Activated CD4-positive, alpha-beta T cell treated with anti-CD3 and anti-CD28 coated beads, Interleukin-2, amount 10 ng/mL, durations not matched to agents 7 days and 5 days (primary cell): ENCODE results near the gene C5. TPM values are rescaled to one million over a fixed set of nuclear protein-coding genes. Genes with fewer than 3 reads are reported as not detected.

Source experiments
- CTCF ChIA-PET: fragments of 350-600 bp; sonication (Branson Sonifier 250); formaldehyde crosslinking; loops from one replicate; lab custom pipeline; 2021; ENCODE audit warnings: antibody characterized with exemption; lab: Charles Lee
- POLR2A ChIA-PET: fragments of 350-600 bp; sonication (Branson Sonifier 250); formaldehyde crosslinking; loops from one replicate; lab custom pipeline; 2021; ENCODE audit warnings: antibody characterized with exemption; lab: Charles Lee
- DNase-seq: peaks from one replicate; pipeline ENCODE4 v3.0.0-alpha.2; 2020
- H3K27ac Mint-ChIP-seq: one replicate; pipeline ENCODE4 v1.8.0; 2021; ENCODE audit warnings: mild to moderate bottlenecking, moderate library complexity, mixed read lengths
- H3K27me3 Mint-ChIP-seq: one replicate; pipeline ENCODE4 v1.8.0; 2021; ENCODE audit warnings: mixed read lengths
- H3K36me3 Mint-ChIP-seq: one replicate; pipeline ENCODE4 v1.8.0; 2021; ENCODE audit warnings: low read depth, mixed read lengths
- H3K4me1 Mint-ChIP-seq: one replicate; pipeline ENCODE4 v1.8.0; 2021; ENCODE audit warnings: mixed read lengths
- H3K4me3 Mint-ChIP-seq: one replicate; pipeline ENCODE4 v1.8.0; 2021; ENCODE audit warnings: mild to moderate bottlenecking, moderate library complexity, mixed read lengths
- H3K9me3 Mint-ChIP-seq: one replicate; pipeline ENCODE4 v1.8.0; 2021; ENCODE audit warnings: mixed read lengths
- total RNA-seq, 2 experiments: library from RNA; stranded (reverse); gene quantifications; one replicate each; pipeline ENCODE4 v1.2.3, GENCODE V29; 2021

C5 gene
- total RNA-seq, 2 experiments from 2014 or later, result 2.4 to 2.8 TPM

- Mint-ChIP-seq H3K4me3 (no peak overlapping the region), H3K4me1 (peaks cover 85% of the 10 kb centered on the region), H3K27me3 (no peaks in the 10 kb centered on the region), H3K36me3 (peaks cover 87% of the 10 kb centered on the region), H3K27ac (peak overlapping the region; percentile 77), H3K9me3 (peaks cover 7% of the 10 kb centered on the region)
- no peak for DNase-seq
- ChIA-PET CTCF (no interaction called here), POLR2A (interaction anchor here (0.6 kb wide), 1 partner anchor 300 kb away, joined by 3 read pairs; no protein-coding TSS in a partner anchor)
Measured at GRCh38 chr9:120917929-120918762, 131.9 kb downstream of the C5 start.

GRCh38 chr9:120916991-120917880, 132.8 kb downstream of the C5 start:
- no peaks in the 10 kb centered on the region for H3K27me3 Mint-ChIP-seq
- peak overlapping the region; percentile 77 for H3K27ac Mint-ChIP-seq
- ChIA-PET POLR2A (interaction anchor here (0.6 to 1.8 kb wide), 5 partner anchors 7 to 301 kb away, joined by 3 to 7 read pairs (median 6); no protein-coding TSS in a partner anchor), CTCF (interaction anchor here (0.7 to 2.1 kb wide), 5 partner anchors 9 to 29 kb away, joined by 3 to 8 read pairs (median 3); no protein-coding TSS in a partner anchor)
- H3K4me3 Mint-ChIP-seq, result peak overlapping the region; percentile 2
- DNase-seq, result no peak
- H3K4me1 Mint-ChIP-seq, result peaks cover 84% of the 10 kb centered on the region
- H3K9me3 Mint-ChIP-seq, result peaks cover 7% of the 10 kb centered on the region
- peaks cover 87% of the 10 kb centered on the region for H3K36me3 Mint-ChIP-seq

- Mint-ChIP-seq H3K27me3 (no peaks in the 10 kb centered on the region), H3K36me3 (peaks cover 87% of the 10 kb centered on the region), H3K9me3 (peaks cover 7% of the 10 kb centered on the region), H3K4me1 (peaks cover 82% of the 10 kb centered on the region), H3K27ac (peak overlapping the region; percentile 85), H3K4me3 (peak overlapping the region; percentile 30)
- POLR2A ChIA-PET, result interaction anchor here (1.0 to 1.8 kb wide), 5 partner anchors 8 to 47 kb away, joined by 3 to 7 read pairs (median 6); no protein-coding TSS in a partner anchor
- DNase-seq, result no peak
- CTCF ChIA-PET, result interaction anchor here (0.7 to 2.1 kb wide), 6 partner anchors 9 to 29 kb away, joined by 3 to 8 read pairs (median 4); no protein-coding TSS in a partner anchor
Measured at GRCh38 chr9:120916588-120916987, 133.5 kb downstream of the C5 start.

GRCh38 chr9:120915854-120916470, 134.1 kb downstream of the C5 start:
- CTCF ChIA-PET, result interaction anchor here (1.2 to 2.1 kb wide), 5 partner anchors 8 to 28 kb away, joined by 3 to 8 read pairs (median 4); no protein-coding TSS in a partner anchor
- peak; percentile 73 for DNase-seq

GRCh38 chr9:120914953-120915352, 135.1 kb downstream of the C5 start:
- Mint-ChIP-seq H3K36me3 (peaks cover 89% of the 10 kb centered on the region), H3K4me3 (no peak overlapping the region), H3K27me3 (no peaks in the 10 kb centered on the region), H3K9me3 (peaks cover 7% of the 10 kb centered on the region), H3K27ac (peak overlapping the region; percentile 36), H3K4me1 (peaks cover 82% of the 10 kb centered on the region)
- POLR2A ChIA-PET, result no interaction called here
- DNase-seq, result no peak
- CTCF ChIA-PET, result interaction anchor here (2.8 kb wide), 1 partner anchor 7 kb away, joined by 11 read pairs; no protein-coding TSS in a partner anchor

More at GRCh38 chr9:120915854-120916470, 134.1 kb downstream of the C5 start:
- Mint-ChIP-seq H3K4me1 (peaks cover 82% of the 10 kb centered on the region), H3K27ac (peak overlapping the region; percentile 85), H3K27me3 (no peaks in the 10 kb centered on the region), H3K4me3 (peak overlapping the region; percentile 30), H3K36me3 (peaks cover 87% of the 10 kb centered on the region), H3K9me3 (peaks cover 7% of the 10 kb centered on the region)
- POLR2A ChIA-PET, result interaction anchor here (1.0 to 1.8 kb wide), 5 partner anchors 9 to 46 kb away, joined by 3 to 7 read pairs (median 6); no protein-coding TSS in a partner anchor

- Mint-ChIP-seq H3K9me3 (peaks cover 7% of the 10 kb centered on the region), H3K36me3 (peaks cover 89% of the 10 kb centered on the region), H3K27ac (no peak overlapping the region), H3K4me3 (no peak overlapping the region), H3K4me1 (peaks cover 82% of the 10 kb centered on the region), H3K27me3 (no peaks in the 10 kb centered on the region)
- no peak for DNase-seq
- POLR2A ChIA-PET, result no interaction called here
- CTCF ChIA-PET, result interaction anchor here (1.4 to 2.8 kb wide), 3 partner anchors 8 to 26 kb away, joined by 5 to 11 read pairs (median 5); no protein-coding TSS in a partner anchor
Measured at GRCh38 chr9:120914396-120914795, 135.7 kb downstream of the C5 start.

- POLR2A ChIA-PET, result no interaction called here
- no peak for DNase-seq
- CTCF ChIA-PET, result interaction anchor here (1.1 to 2.8 kb wide), 4 partner anchors 8 to 26 kb away, joined by 3 to 11 read pairs (median 5); no protein-coding TSS in a partner anchor
- Mint-ChIP-seq H3K4me1 (peaks cover 84% of the 10 kb centered on the region), H3K9me3 (peaks cover 7% of the 10 kb centered on the region), H3K27ac (peak overlapping the region; percentile 72), H3K4me3 (no peak overlapping the region), H3K27me3 (no peaks in the 10 kb centered on the region), H3K36me3 (peaks cover 91% of the 10 kb centered on the region)
Measured at GRCh38 chr9:120913647-120914264, 136.3 kb downstream of the C5 start.

GRCh38 chr9:120912958-120913646, 137.0 kb downstream of the C5 start:
- H3K4me3 Mint-ChIP-seq, result no peak overlapping the region
- DNase-seq, result no peak
- ChIA-PET CTCF (interaction anchor here (1.1 to 2.8 kb wide), 5 partner anchors 9 to 25 kb away, joined by 3 to 11 read pairs (median 5); no protein-coding TSS in a partner anchor), POLR2A (no interaction called here)
- no peaks in the 10 kb centered on the region for H3K27me3 Mint-ChIP-seq
- H3K9me3 Mint-ChIP-seq, result peaks cover 7% of the 10 kb centered on the region
- H3K36me3 Mint-ChIP-seq, result peaks cover 88% of the 10 kb centered on the region
- H3K4me1 Mint-ChIP-seq, result peaks cover 80% of the 10 kb centered on the region
- H3K27ac Mint-ChIP-seq, result peak overlapping the region; percentile 60

GRCh38 chr9:120911295-120911837, 138.7 kb downstream of the C5 start:
- no peak overlapping the region for H3K4me3 Mint-ChIP-seq
- ChIA-PET CTCF (interaction anchor here (0.6 to 1.7 kb wide), 5 partner anchors 14 to 30 kb away, joined by 3 to 4 read pairs (median 3); no protein-coding TSS in a partner anchor), POLR2A (no interaction called here)
- peaks cover 87% of the 10 kb centered on the region for H3K36me3 Mint-ChIP-seq
- no peaks in the 10 kb centered on the region for H3K9me3 Mint-ChIP-seq
- no peak for DNase-seq
- peaks cover 80% of the 10 kb centered on the region for H3K4me1 Mint-ChIP-seq
- no peaks in the 10 kb centered on the region for H3K27me3 Mint-ChIP-seq
- no peak overlapping the region for H3K27ac Mint-ChIP-seq

- Mint-ChIP-seq H3K4me1 (peaks cover 81% of the 10 kb centered on the region), H3K36me3 (peaks cover 89% of the 10 kb centered on the region), H3K9me3 (no peaks in the 10 kb centered on the region), H3K27ac (peak overlapping the region; percentile 75), H3K27me3 (no peaks in the 10 kb centered on the region), H3K4me3 (no peak overlapping the region)
- ChIA-PET CTCF (interaction anchor here (0.6 to 1.7 kb wide), 4 partner anchors 13 to 29 kb away, joined by 3 to 5 read pairs (median 4); no protein-coding TSS in a partner anchor), POLR2A (no interaction called here)
- no peak for DNase-seq
Measured at GRCh38 chr9:120910643-120911042, 139.4 kb downstream of the C5 start.
